ENCODE measurements around the gene PITPNC1. TPM values are rescaled to one million over a fixed set of nuclear protein-coding genes. Genes with fewer than 3 reads are reported as not detected.

Gene PITPNC1
- total RNA-seq, 4 donors from 2014 or later = 1.9 to 12.4 (median 5.2) TPM

DNA sequence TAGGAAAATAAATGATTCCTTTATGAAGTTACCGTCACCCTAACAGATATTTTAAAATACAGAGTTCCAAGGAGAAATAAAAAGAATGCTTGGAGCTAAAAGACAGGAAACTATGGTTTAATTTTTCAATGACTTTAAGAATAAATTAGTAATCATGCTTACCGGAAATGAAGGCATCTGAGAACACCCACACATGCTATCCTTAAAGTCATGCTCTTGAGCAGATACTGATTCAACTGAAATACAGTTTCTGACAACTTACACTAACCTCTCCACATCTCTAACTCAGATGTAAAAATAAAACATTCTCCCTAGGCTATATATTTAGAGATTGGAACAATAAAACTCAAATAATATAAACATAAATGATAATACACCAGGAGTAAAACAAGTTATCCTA lies 18.5 kb upstream of the PITPNC1 start:
- Histone ChIP-seq H3K4me3 (no peak overlapping the region), H3K36me3 (peaks cover 0 to 53% (median 0%) of the 10 kb centered on the region in 3 donors), H3K27me3 (no peaks in the 10 kb centered on the region), H3K4me1 (peaks cover 0 to 15% (median 3%) of the 10 kb centered on the region in 4 donors), H3K27ac (no peak overlapping the region), H3K9me3 (no peaks in the 10 kb centered on the region)
- DNase-seq = no peak
- TF ChIP-seq POLR2A (IDR thresholded peaks at IDR 0.05) = no peak
- TF ChIP-seq, protein P1, sequence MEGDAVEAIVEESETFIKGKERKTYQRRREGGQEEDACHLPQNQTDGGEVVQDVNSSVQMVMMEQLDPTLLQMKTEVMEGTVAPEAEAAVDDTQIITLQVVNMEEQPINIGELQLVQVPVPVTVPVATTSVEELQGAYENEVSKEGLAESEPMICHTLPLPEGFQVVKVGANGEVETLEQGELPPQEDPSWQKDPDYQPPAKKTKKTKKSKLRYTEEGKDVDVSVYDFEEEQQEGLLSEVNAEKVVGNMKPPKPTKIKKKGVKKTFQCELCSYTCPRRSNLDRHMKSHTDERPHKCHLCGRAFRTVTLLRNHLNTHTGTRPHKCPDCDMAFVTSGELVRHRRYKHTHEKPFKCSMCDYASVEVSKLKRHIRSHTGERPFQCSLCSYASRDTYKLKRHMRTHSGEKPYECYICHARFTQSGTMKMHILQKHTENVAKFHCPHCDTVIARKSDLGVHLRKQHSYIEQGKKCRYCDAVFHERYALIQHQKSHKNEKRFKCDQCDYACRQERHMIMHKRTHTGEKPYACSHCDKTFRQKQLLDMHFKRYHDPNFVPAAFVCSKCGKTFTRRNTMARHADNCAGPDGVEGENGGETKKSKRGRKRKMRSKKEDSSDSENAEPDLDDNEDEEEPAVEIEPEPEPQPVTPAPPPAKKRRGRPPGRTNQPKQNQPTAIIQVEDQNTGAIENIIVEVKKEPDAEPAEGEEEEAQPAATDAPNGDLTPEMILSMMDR (IDR thresholded peaks at IDR 0.05) = no peak

GRCh38 chr17:67359960-67360791 lies 16.9 kb upstream of the PITPNC1 start:
- no peak overlapping the region for H3K27ac ChIP-seq
- no peak overlapping the region for H3K4me3 ChIP-seq
- no peak for DNase-seq
- no peaks in the 10 kb centered on the region for H3K9me3 ChIP-seq
- H3K36me3 ChIP-seq = peaks cover 0 to 37% (median 0%) of the 10 kb centered on the region in 3 donors
- peaks cover 0 to 31% (median 9%) of the 10 kb centered on the region in 4 donors for H3K4me1 ChIP-seq
- no peak for TF ChIP-seq POLR2A (IDR thresholded peaks at IDR 0.05)
- TF ChIP-seq, protein P1 (IDR thresholded peaks at IDR 0.05) = peak in 2 of 6 experiments; percentile 7 to 22
- no peaks in the 10 kb centered on the region for H3K27me3 ChIP-seq

DNA sequence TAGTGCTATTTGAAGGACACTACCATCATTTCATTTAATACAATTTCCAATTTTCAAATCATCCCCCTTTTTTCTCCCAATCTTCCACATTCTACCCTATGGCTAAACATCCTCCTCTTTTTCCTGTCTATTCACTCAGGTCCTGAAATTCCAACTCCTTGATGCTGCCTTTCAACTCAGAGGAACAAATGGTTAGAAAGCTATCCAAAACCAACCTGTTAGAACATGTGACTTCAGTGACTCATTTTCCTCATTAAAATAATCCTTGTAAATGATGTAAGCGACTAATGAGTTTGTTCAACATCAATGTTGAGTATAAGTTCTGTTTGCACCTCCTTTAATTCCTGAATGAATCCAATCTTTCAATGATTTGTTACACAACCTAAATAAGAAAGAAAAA lies 16.2 kb upstream of the PITPNC1 start:
- Histone ChIP-seq H3K4me1 (peaks cover 0 to 35% (median 10%) of the 10 kb centered on the region in 4 donors), H3K27ac (no peak overlapping the region), H3K9me3 (no peaks in the 10 kb centered on the region), H3K27me3 (no peaks in the 10 kb centered on the region), H3K4me3 (no peak overlapping the region), H3K36me3 (peaks cover 0 to 30% (median 0%) of the 10 kb centered on the region in 3 donors)
- TF ChIP-seq, protein P1 (IDR thresholded peaks at IDR 0.05) = no peak
- TF ChIP-seq POLR2A (IDR thresholded peaks at IDR 0.05) = no peak
- DNase-seq = no peak

GRCh38 chr17:67362173-67362572 lies 14.9 kb upstream of the PITPNC1 start:
- H3K9me3 ChIP-seq = no peaks in the 10 kb centered on the region
- TF ChIP-seq, protein P1 (IDR thresholded peaks at IDR 0.05) = no peak
- TF ChIP-seq POLR2A (IDR thresholded peaks at IDR 0.05) = no peak
- DNase-seq = no peak
- peaks cover 0 to 20% (median 0%) of the 10 kb centered on the region in 3 donors for H3K36me3 ChIP-seq
- no peak overlapping the region for H3K4me3 ChIP-seq
- H3K27ac ChIP-seq = no peak overlapping the region
- H3K27me3 ChIP-seq = no peaks in the 10 kb centered on the region
- peaks cover 0 to 40% (median 10%) of the 10 kb centered on the region in 4 donors for H3K4me1 ChIP-seq

DNA sequence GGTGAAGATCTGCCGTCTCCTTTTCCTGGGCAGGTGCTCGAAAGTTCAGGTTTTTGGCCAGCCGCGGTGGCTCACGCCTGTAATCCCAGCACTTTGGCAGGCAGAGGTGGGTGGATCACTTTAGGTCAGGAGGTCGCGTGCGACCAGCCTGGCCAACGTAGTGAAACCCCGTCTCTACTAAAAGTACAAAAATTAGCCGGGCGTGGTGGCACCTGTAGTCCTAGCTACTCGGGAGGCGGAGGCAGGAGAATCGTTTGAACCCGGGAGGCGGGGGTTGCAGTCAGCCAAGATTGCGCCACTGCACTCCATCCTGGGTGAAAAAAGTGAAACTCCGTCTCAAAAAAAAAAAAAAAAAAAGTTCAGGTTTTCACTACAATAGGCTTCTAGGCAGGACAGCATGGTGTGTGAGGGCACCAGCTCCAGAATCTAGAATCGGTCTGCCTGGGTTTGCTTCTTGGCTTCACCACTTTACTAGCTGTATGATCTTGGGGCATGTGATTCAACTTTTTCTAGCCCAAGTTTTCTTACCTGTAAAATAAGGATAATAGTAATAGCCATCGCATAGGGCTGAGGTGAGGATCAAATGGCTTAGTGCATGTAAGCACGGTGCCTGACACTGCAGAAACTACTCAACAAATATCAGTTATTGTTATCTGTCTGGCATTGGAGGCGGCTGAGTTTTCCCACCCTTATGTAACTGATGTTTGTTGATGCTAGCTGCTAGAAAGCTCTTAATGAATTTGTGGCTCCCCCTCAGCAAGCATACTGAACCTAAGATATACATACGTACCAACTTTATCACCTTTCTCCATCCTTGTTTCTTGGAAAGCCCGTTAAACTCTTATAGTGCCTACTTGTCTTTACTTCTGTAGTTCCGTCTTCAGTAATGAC lies 12.0 kb upstream of the PITPNC1 start:
- H3K9me3 ChIP-seq = no peaks in the 10 kb centered on the region
- H3K4me3 ChIP-seq = peak overlapping the region; percentile 64 to 95 (median 80)
- no peak for TF ChIP-seq POLR2A (IDR thresholded peaks at IDR 0.05)
- TF ChIP-seq, protein P1 (IDR thresholded peaks at IDR 0.05) = no peak
- peak overlapping the region in 3 of 4 donors; percentile 85 to 93 (median 88) for H3K27ac ChIP-seq
- no peak for DNase-seq
- H3K4me1 ChIP-seq = peaks cover 0 to 31% (median 10%) of the 10 kb centered on the region in 4 donors
- no peaks in the 10 kb centered on the region for H3K27me3 ChIP-seq
- peaks cover 0 to 8% (median 0%) of the 10 kb centered on the region in 3 donors for H3K36me3 ChIP-seq

All from Peyer's patch (tissue), 4 donors.